HepG2 (cell line): ENCODE measurements around the gene ESYT2. TPM values are rescaled to one million over a fixed set of nuclear protein-coding genes. Genes with fewer than 3 reads are reported as not detected.

Experiments used
- BRCA1 ChIP-seq: sonication (generic); formaldehyde crosslinking; IDR thresholded peaks from 2 replicates; pipeline ENCODE4 v1.4.0; 2020; ENCODE audit warnings: missing genetic modification reagents
- BRD4 ChIP-seq: sonication (generic); formaldehyde crosslinking; IDR thresholded peaks from 2 replicates; pipeline ENCODE4 v1.4.0; 2020; ENCODE audit warnings: missing genetic modification reagents
- CHCHD3 ChIP-seq: sonication (generic); formaldehyde crosslinking; IDR thresholded peaks from 2 replicates; pipeline ENCODE4 v1.8.0; 2022; ENCODE audit warnings: mild to moderate bottlenecking, missing genetic modification reagents, moderate library complexity
- CREM ChIP-seq, 2 experiments: sonication (generic) in 1 of 2; formaldehyde crosslinking in 1 of 2; IDR thresholded peaks; 2 replicates each; pipeline versions ENCODE4 v1.4.0 to v1.6.1; 2016 to 2020; ENCODE audit warnings: antibody characterized with exemption in 1 of 2, mild to moderate bottlenecking in 1 of 2, missing genetic modification reagents in 1 of 2
- EZH2 ChIP-seq: conservative IDR thresholded peaks from 2 replicates; pipeline ENCODE4 v1.6.1; 2012; ENCODE audit warnings: mild to moderate bottlenecking, low read depth, low read length, moderate library complexity
- IRF2 ChIP-seq: IDR thresholded peaks from 2 replicates; pipeline ENCODE4 v1.6.1; 2018; ENCODE audit warnings: missing genetic modification reagents, missing compliant biosample characterization
- PHF20 ChIP-seq: sonication (generic); formaldehyde crosslinking; IDR thresholded peaks from 2 replicates; pipeline ENCODE4 v1.5.0; 2020; ENCODE audit warnings: mild to moderate bottlenecking, missing genetic modification reagents
- POLR2AphosphoS5 ChIP-seq: IDR thresholded peaks from 2 replicates; pipeline ENCODE4 v1.6.1; 2012; ENCODE audit warnings: low read depth, low read length
- SMARCC2 ChIP-seq: fragments of 450-650 bp; IDR thresholded peaks from 2 replicates; pipeline ENCODE4 v1.6.1; 2017; ENCODE audit warnings: antibody characterized with exemption, mild to moderate bottlenecking
- SRF ChIP-seq: IDR thresholded peaks from 2 replicates; pipeline ENCODE4 v1.6.1; 2011; ENCODE audit warnings: mild to moderate bottlenecking, low read depth, low read length, moderate library complexity
- TAF15 ChIP-seq: fragments of 200-400 bp; formaldehyde crosslinking; IDR thresholded peaks from one replicate; pipeline ENCODE4 v1.6.1; 2018; ENCODE audit warnings: mild to moderate bottlenecking, low read depth, low read length; ENCODE audit not compliant: poor library complexity, severe bottlenecking
- ZFP36L1 ChIP-seq: sonication (generic); formaldehyde crosslinking; IDR thresholded peaks from 2 replicates; pipeline ENCODE4 v1.8.0; 2022; ENCODE audit warnings: mild to moderate bottlenecking, missing genetic modification reagents, moderate library complexity
- ZKSCAN1 ChIP-seq: fragments of 150-350 bp; IDR thresholded peaks from 2 replicates; pipeline ENCODE4 v1.6.1; 2014; ENCODE audit warnings: low read length
- ZNF317 ChIP-seq: sonication (generic); formaldehyde crosslinking; IDR thresholded peaks from 2 replicates; pipeline ENCODE4 v1.5.0; 2020; ENCODE audit warnings: mild to moderate bottlenecking, missing genetic modification reagents
- ZNF354B ChIP-seq: sonication (generic); formaldehyde crosslinking; IDR thresholded peaks from 2 replicates; pipeline ENCODE4 v1.8.0; 2022; ENCODE audit warnings: mild to moderate bottlenecking, missing genetic modification reagents
- ZNF383 ChIP-seq: sonication (generic); formaldehyde crosslinking; IDR thresholded peaks from 2 replicates; pipeline ENCODE4 v1.4.0; 2020; ENCODE audit warnings: missing genetic modification reagents, mild to moderate bottlenecking, borderline replicate concordance
- ZNF446 ChIP-seq: sonication (generic); formaldehyde crosslinking; IDR thresholded peaks from 2 replicates; pipeline ENCODE4 v1.5.0; 2020; ENCODE audit warnings: mild to moderate bottlenecking, missing genetic modification reagents
- ZNF83 ChIP-seq: sonication (generic); formaldehyde crosslinking; IDR thresholded peaks from 2 replicates; pipeline ENCODE4 v1.4.0; 2020; ENCODE audit warnings: missing genetic modification reagents, mild to moderate bottlenecking, borderline replicate concordance
- ZNF878 ChIP-seq: sonication (generic); formaldehyde crosslinking; IDR thresholded peaks from 2 replicates; pipeline ENCODE4 v1.8.1; 2023; ENCODE audit warnings: mild to moderate bottlenecking, missing genetic modification reagents, moderate library complexity
- polyA plus RNA-seq, 8 experiments: library from polyadenylated mRNA; depleted of rRNA in 3 of 8; stranded (reverse) in 7 of 8; unstranded in 1 of 8; fragments of >200 nt; fragmentation: Illumina TruSeq in 4 of 8; extraction: Trizol in 4 of 8; gene quantifications; 2 replicates each; pipeline versions ENCODE4 v1.2.1 to v1.2.3, GENCODE V29; 2011 to 2016; ENCODE audit warnings: low read depth in 4 of 8, missing spikeins in 1 of 8, mixed read lengths in 1 of 8; ENCODE audit not compliant: insufficient read depth in 1 of 8
- total RNA-seq, 5 experiments: library from RNA; depleted of rRNA; stranded (reverse); fragments of >200 nt; fragmentation: Illumina TruSeq; extraction: Trizol; gene quantifications; 2 replicates each; pipeline ENCODE4 v1.2.3, GENCODE V29; 2016; ENCODE audit warnings: low read depth in 1 of 5
- TF ChIP-seq, protein P1 (sequence below): sonication (generic); formaldehyde crosslinking; IDR thresholded peaks from 2 replicates; pipeline ENCODE4 v1.4.0; 2020; ENCODE audit warnings: mild to moderate bottlenecking, missing genetic modification reagents, borderline replicate concordance
- TF ChIP-seq, protein P2 (sequence below): sonication (generic); formaldehyde crosslinking; IDR thresholded peaks from 2 replicates; pipeline ENCODE4 v1.4.0; 2020; ENCODE audit warnings: missing genetic modification reagents; ENCODE audit errors: not compliant biosample characterization
- TF ChIP-seq, protein P3 (sequence below): IDR thresholded peaks from 2 replicates; pipeline ENCODE4 v1.6.1; 2016; ENCODE audit warnings: low read depth, borderline replicate concordance
- TF ChIP-seq, protein P4 (sequence below): IDR thresholded peaks from 2 replicates; pipeline ENCODE4 v1.6.1; 2016; ENCODE audit warnings: missing biosample characterization, missing genetic modification reagents, low read depth

The ESYT2 gene
- total and polyA plus RNA-seq, 2 of the 13 experiments (the other 11 are each of a cell fraction or from before 2014, with no cell fraction given), result 28.5 to 37.3 TPM

DNA sequence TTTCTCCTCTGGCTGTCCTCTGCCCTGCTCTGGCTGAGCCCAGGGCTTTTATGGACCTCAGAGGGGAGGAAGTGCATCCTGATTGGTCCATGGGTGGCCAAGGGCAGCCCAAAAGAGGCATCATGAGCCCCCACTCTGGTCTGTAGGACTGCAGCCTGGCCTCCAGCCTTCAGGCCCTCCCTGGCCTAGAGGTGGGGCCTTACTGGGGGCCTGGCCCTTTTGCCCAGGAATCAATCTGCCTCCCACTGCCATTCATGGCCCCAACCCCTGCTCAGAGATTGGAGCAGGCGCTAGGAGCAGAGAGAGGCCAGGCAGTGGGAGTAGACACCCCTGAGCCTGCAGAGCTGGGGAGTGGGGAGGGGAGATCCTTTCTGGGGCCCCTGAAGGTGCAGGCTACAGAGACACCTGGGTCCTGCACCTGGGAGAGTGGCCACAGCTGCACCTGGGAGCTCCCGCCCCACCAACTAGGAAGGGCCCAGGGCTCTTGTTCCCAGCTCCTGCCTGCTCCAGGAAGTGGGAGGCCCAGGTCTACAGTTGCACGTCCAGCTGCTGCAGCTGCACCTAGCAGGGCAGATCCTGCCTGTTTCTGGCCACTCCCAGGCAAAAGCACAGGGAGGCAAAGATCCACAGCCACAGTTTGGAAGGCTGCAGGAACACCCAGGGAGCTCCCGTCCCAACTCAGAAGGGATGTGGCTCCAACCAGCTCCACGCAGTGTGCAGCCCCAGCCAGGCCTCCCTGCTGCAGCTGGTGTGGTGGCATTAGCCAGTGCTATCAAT, 20.6 kb upstream of the ESYT2 start (continued):
- TF ChIP-seq, protein P1, sequence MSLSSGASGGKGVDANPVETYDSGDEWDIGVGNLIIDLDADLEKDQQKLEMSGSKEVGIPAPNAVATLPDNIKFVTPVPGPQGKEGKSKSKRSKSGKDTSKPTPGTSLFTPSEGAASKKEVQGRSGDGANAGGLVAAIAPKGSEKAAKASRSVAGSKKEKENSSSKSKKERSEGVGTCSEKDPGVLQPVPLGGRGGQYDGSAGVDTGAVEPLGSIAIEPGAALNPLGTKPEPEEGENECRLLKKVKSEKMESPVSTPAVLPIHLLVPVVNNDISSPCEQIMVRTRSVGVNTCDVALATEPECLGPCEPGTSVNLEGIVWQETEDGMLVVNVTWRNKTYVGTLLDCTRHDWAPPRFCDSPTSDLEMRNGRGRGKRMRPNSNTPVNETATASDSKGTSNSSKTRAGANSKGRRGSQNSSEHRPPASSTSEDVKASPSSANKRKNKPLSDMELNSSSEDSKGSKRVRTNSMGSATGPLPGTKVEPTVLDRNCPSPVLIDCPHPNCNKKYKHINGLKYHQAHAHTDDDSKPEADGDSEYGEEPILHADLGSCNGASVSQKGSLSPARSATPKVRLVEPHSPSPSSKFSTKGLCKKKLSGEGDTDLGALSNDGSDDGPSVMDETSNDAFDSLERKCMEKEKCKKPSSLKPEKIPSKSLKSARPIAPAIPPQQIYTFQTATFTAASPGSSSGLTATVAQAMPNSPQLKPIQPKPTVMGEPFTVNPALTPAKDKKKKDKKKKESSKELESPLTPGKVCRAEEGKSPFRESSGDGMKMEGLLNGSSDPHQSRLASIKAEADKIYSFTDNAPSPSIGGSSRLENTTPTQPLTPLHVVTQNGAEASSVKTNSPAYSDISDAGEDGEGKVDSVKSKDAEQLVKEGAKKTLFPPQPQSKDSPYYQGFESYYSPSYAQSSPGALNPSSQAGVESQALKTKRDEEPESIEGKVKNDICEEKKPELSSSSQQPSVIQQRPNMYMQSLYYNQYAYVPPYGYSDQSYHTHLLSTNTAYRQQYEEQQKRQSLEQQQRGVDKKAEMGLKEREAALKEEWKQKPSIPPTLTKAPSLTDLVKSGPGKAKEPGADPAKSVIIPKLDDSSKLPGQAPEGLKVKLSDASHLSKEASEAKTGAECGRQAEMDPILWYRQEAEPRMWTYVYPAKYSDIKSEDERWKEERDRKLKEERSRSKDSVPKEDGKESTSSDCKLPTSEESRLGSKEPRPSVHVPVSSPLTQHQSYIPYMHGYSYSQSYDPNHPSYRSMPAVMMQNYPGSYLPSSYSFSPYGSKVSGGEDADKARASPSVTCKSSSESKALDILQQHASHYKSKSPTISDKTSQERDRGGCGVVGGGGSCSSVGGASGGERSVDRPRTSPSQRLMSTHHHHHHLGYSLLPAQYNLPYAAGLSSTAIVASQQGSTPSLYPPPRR (CRISPR knock-in tag), result no peak
- TF ChIP-seq ZNF878 (CRISPR knock-in tag), result no peak
- no peak for TF ChIP-seq ZNF383 (CRISPR knock-in tag)
- TF ChIP-seq CREM (IDR thresholded peaks at IDR 0.05), result no peak
- TF ChIP-seq CREM (CRISPR knock-in tag; IDR thresholded peaks at IDR 0.05), result no peak
- 0 out of 2 replicates have a peak, but pooled peaks have one; percentile 31 for TF ChIP-seq IRF2 (CRISPR knock-in tag)
- TF ChIP-seq PHF20 (CRISPR knock-in tag), result peak; percentile 53; the same call in 1 of the 2 replicates
- TF ChIP-seq SRF, result peak; percentile 66
- TF ChIP-seq BRCA1 (CRISPR knock-in tag), result no peak
- no peak for TF ChIP-seq ZNF354B (CRISPR knock-in tag)
- TF ChIP-seq, protein P2, sequence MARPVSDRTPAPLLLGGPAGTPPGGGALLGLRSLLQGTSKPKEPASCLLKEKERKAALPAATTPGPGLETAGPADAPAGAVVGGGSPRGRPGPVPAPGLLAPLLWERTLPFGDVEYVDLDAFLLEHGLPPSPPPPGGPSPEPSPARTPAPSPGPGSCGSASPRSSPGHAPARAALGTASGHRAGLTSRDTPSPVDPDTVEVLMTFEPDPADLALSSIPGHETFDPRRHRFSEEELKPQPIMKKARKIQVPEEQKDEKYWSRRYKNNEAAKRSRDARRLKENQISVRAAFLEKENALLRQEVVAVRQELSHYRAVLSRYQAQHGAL (CRISPR knock-in tag), result no peak
- no peak for TF ChIP-seq ZNF446 (CRISPR knock-in tag)
- TF ChIP-seq, protein P3, sequence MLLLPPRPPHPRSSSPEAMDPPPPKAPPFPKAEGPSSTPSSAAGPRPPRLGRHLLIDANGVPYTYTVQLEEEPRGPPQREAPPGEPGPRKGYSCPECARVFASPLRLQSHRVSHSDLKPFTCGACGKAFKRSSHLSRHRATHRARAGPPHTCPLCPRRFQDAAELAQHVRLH (CRISPR knock-in tag), result no peak; the same call in 1 of the 2 replicates
- no peak for TF ChIP-seq TAF15
- no peak for TF ChIP-seq CHCHD3 (CRISPR knock-in tag)
- TF ChIP-seq, protein P4, sequence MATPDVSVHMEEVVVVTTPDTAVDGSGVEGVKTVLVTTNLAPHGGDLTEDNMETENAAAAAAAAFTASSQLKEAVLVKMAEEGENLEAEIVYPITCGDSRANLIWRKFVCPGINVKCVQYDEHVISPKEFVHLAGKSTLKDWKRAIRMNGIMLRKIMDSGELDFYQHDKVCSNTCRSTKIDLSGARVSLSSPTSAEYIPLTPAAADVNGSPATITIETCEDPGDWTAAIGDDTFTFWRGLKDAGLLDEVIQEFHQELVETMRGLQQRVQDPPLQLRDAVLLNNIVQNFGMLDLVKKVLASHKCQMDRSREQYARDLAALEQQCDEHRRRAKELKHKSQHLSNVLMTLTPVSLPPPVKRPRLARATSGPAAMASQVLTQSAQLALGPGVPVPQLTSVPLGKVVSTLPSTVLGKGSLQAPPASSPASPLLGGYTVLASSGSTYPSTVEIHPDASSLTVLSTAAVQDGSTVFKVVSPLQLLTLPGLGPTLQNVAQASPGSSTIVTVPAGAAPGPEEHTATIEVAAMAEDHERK (CRISPR knock-in tag), result no peak
- TF ChIP-seq POLR2AphosphoS5, result peak; percentile 92; the same call in 1 of the 2 replicates
- TF ChIP-seq ZFP36L1 (CRISPR knock-in tag), result no peak
- no peak for TF ChIP-seq ZKSCAN1
- TF ChIP-seq SMARCC2, result no peak
- peak; percentile 48; the same call in 1 of the 2 replicates for TF ChIP-seq BRD4 (CRISPR knock-in tag)
- no peak for TF ChIP-seq ZNF83 (CRISPR knock-in tag)
- no peak for TF ChIP-seq EZH2
- TF ChIP-seq ZNF317 (CRISPR knock-in tag), result no peak
